Prostate gland (tissue), 2 donors: Measurements from ENCODE around the gene RNU7-1.

ENCODE experiments used
- CTCF ChIP-seq, 4 experiments: fragments of 200-600 bp in 2 of 4; fragments of 450-650 bp in 2 of 4; sonication (generic) in 2 of 4; IDR thresholded peaks; 1 replicate in 3 of 4; 2 replicates in 1 of 4; pipeline ENCODE4 v1.5.1; 2016 to 2019; ENCODE audit warnings: antibody characterized with exemption in 4 of 4, mild to moderate bottlenecking in 2 of 4, moderate library complexity in 2 of 4
- POLR2A ChIP-seq: fragments of 450-650 bp; IDR thresholded peaks from one replicate; pipeline ENCODE4 v1.6.1; 2016; ENCODE audit warnings: antibody characterized with exemption, mild to moderate bottlenecking
- POLR2AphosphoS5 ChIP-seq: sonication (generic); formaldehyde crosslinking; IDR thresholded peaks from one replicate; pipeline ENCODE4 v1.6.1; 2017; ENCODE audit warnings: antibody characterized with exemption

DNA sequence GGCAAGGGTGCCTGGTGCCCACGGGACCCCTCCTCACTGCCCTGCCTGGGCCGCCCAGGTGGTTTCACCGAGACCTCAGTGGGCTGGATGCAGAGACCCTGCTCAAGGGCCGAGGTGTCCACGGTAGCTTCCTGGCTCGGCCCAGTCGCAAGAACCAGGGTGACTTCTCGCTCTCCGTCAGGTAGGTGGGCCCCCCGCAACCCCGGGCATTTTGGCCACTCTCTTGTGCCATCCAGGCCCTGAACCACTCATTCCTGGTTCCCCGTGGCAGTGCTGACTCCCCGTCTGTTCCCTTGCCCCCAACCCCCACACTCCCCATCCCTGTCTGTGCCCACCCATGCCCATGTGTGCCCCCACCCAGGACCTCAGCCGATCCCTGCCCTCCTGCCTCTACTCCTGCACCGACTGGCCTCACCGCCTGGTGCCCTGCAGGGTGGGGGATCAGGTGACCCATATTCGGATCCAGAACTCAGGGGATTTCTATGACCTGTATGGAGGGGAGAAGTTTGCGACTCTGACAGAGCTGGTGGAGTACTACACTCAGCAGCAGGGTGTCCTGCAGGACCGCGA lies 8.0 kb downstream of the RNU7-1 start:
- TF ChIP-seq CTCF (IDR thresholded peaks at IDR 0.05) (no peak), POLR2AphosphoS5 (no peak), POLR2A (no peak)
